Fibroblast of lung (primary cell): ENCODE measurements around the gene SH3D21. TPM values are rescaled to one million over a fixed set of nuclear protein-coding genes. Genes with fewer than 3 reads are reported as not detected.

ENCODE experiments used
- DNase-seq, 2 donors: peaks; one replicate each; pipeline versions ENCODE4 v3.0.0 to v3.0.0-alpha.2; 2010; ENCODE audit warnings: low read depth in 2 of 2
- H2AFZ ChIP-seq: 2 replicates; pipeline ENCODE4 v1.5.1; 2012; ENCODE audit warnings: low read length, control low read depth, inconsistent platforms
- H3K27ac ChIP-seq: 2 replicates; pipeline ENCODE4 v1.5.1; 2011; ENCODE audit warnings: low read length, control low read depth; ENCODE audit not compliant: insufficient read depth
- H3K27me3 ChIP-seq: 2 replicates; pipeline ENCODE4 v1.5.1; 2011; ENCODE audit warnings: mild to moderate bottlenecking, low read length; ENCODE audit not compliant: control insufficient read depth, insufficient read depth
- H3K36me3 ChIP-seq: 2 replicates; pipeline ENCODE4 v1.5.1; 2011; ENCODE audit warnings: low read length; ENCODE audit not compliant: control insufficient read depth, insufficient read depth
- H3K4me1 ChIP-seq: 2 replicates; pipeline ENCODE4 v1.5.1; 2011; ENCODE audit warnings: low read length; ENCODE audit not compliant: control insufficient read depth, insufficient read depth; ENCODE audit errors: extremely low read depth
- H3K4me2 ChIP-seq: 2 replicates; pipeline ENCODE4 v1.5.1; 2011; ENCODE audit warnings: low read length, control low read depth; ENCODE audit not compliant: insufficient read depth; ENCODE audit errors: extremely low read depth
- H3K4me3 ChIP-seq, 4 experiments: fragments of 200-600 bp in 1 of 4; sonication (generic) in 1 of 4; replicated peaks in 1 of 4; 2 replicates each; pipeline ENCODE4 v1.5.1; 2011 to 2016; ENCODE audit warnings: low read length in 4 of 4, low read depth in 3 of 4, mild to moderate bottlenecking in 3 of 4, control low read depth in 2 of 4, inconsistent platforms in 1 of 4, mixed read lengths in 1 of 4; ENCODE audit not compliant: insufficient read depth in 1 of 4; ENCODE audit errors: control extremely low read depth in 1 of 4
- H3K79me2 ChIP-seq: 2 replicates; pipeline ENCODE4 v1.5.1; 2012; ENCODE audit warnings: mild to moderate bottlenecking, low read length, inconsistent platforms; ENCODE audit not compliant: control insufficient read depth, insufficient read depth
- H3K9ac ChIP-seq: 2 replicates; pipeline ENCODE4 v1.5.1; 2011; ENCODE audit warnings: mild to moderate bottlenecking, low read length, control low read depth; ENCODE audit not compliant: insufficient read depth
- H3K9me3 ChIP-seq: 2 replicates; pipeline ENCODE4 v1.5.1; 2012; ENCODE audit warnings: low read depth, low read length; ENCODE audit not compliant: control insufficient read depth, insufficient read depth
- H4K20me1 ChIP-seq: 2 replicates; pipeline ENCODE4 v1.5.1; 2011; ENCODE audit warnings: low read length; ENCODE audit not compliant: control insufficient read depth, insufficient read depth; ENCODE audit errors: extremely low read depth
- CTCF ChIP-seq, 2 donors: IDR thresholded peaks in 1 of 2; conservative IDR thresholded peaks in 1 of 2; 1 replicate in 1 of 2; 2 replicates in 1 of 2; pipeline ENCODE4 v1.5.1; 2011 to 2012; ENCODE audit warnings: low read length in 2 of 2, control low read depth in 1 of 2, inconsistent platforms in 1 of 2, low read depth in 1 of 2, mild to moderate bottlenecking in 1 of 2
- EZH2 ChIP-seq: IDR thresholded peaks from 2 replicates; pipeline ENCODE4 v1.5.1; 2012; ENCODE audit warnings: low read length, control low read depth, mild to moderate bottlenecking; ENCODE audit errors: missing control alignments
- polyA plus RNA-seq, 2 donors: library from polyadenylated mRNA; depleted of rRNA in 1 of 2; stranded (reverse) in 1 of 2; unstranded in 1 of 2; fragments of >200 nt; gene quantifications; 2 replicates each; pipeline ENCODE4 v1.2.1, GENCODE V29; 2011 to 2012; ENCODE audit warnings: missing spikeins in 1 of 2
- total RNA-seq: library from RNA; depleted of rRNA; stranded (reverse); fragments of >200 nt; gene quantifications from 2 replicates; pipeline ENCODE4 v1.2.1, GENCODE V29; 2014

Gene SH3D21
- total and polyA plus RNA-seq, 2 donors (not counting 1 experiment from before 2014, with no cell fraction given): 1.9 to 3.3 TPM

DNA sequence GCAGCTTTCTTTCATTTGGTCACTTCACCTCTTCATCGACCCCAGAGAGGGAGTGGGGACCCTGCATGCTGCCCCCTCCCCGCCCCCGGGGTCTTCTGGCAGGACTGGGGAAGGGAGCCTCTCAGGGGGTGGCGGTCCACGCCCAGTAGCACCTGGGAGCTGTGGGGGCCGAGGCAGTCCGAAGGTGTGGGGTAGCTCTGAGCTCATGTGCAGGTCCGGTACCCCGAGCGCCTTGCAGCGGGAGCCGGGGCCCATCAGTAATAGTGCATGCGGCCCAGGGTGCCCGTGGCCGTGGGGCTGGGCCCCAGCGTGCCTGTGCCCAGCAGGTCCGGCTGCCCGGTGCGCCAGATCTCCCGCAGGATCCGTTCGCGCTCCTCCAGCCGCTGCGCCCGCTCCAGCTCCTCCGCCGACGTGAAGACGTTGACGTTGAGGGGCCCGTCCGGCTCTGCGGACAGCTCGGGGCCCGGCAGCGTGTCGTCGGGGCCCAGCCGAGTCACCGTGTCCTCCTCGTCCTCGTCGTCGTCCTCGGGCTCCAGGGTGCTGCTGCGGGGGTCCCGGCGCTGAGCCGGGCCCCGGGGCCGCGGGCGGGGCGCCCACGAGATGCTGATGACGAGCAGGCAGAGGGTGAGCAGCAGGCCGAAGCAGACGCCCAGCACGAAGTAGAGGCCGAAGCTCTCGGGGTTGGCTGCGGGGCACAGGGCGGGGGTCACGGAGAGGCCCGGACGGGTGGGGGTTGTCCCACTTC lies 16.0 kb downstream of the SH3D21 start:
- Histone ChIP-seq H3K4me3 (peak overlapping the region; percentile 59 to 94 (median 87)), H3K9me3 (no peaks in the 10 kb centered on the region), H3K4me2 (peak overlapping the region; percentile 95), H3K79me2 (peaks cover 18% of the 10 kb centered on the region), H2AFZ (no peak overlapping the region), H3K36me3 (peaks cover 10% of the 10 kb centered on the region), H3K27ac (peak overlapping the region; percentile 96), H3K9ac (peak overlapping the region; percentile 94), H3K4me1 (peaks cover 24% of the 10 kb centered on the region), H3K27me3 (no peaks in the 10 kb centered on the region), H4K20me1 (no peaks in the 10 kb centered on the region)
- TF ChIP-seq EZH2: no peak
- TF ChIP-seq CTCF (conservative IDR thresholded peaks at IDR 0.05 in 1 of 2, IDR thresholded peaks at IDR 0.05 in 1 of 2; ENCODE audit: low read depth in 1 of 2, low read length in 2 of 2): no peak
- DNase-seq: peak in 1 of 2 donors; percentile 26

GRCh38 chr1:36322786-36323635 lies 16.8 kb downstream of the SH3D21 start:
- Histone ChIP-seq H3K9me3 (no peaks in the 10 kb centered on the region), H3K79me2 (peaks cover 18% of the 10 kb centered on the region), H3K36me3 (peaks cover 10% of the 10 kb centered on the region), H3K4me1 (peaks cover 28% of the 10 kb centered on the region), H3K4me2 (peak overlapping the region; percentile 95), H3K9ac (peak overlapping the region; percentile 94), H3K27me3 (no peaks in the 10 kb centered on the region), H3K4me3 (peak overlapping the region; percentile 59 to 94 (median 87)), H4K20me1 (no peaks in the 10 kb centered on the region), H3K27ac (peak overlapping the region; percentile 96), H2AFZ (no peak overlapping the region)
- peak; percentile 54 to 69 for DNase-seq
- TF ChIP-seq EZH2: no peak
- TF ChIP-seq CTCF (conservative IDR thresholded peaks at IDR 0.05 in 1 of 2, IDR thresholded peaks at IDR 0.05 in 1 of 2; ENCODE audit: low read depth in 1 of 2, low read length in 2 of 2): no peak
